BLaER1 (cell line): Measurements from ENCODE around the gene CATSPER4.

ENCODE experiments used
- H3K27ac ChIP-seq: shearing (Covaris generic); formaldehyde crosslinking; 2 replicates; pipeline ENCODE4 v1.8.1; 2022
- H3K27me3 ChIP-seq: shearing (Covaris generic); formaldehyde crosslinking; 2 replicates; pipeline ENCODE4 v1.8.1; 2022
- H3K36me3 ChIP-seq: shearing (Covaris generic); formaldehyde crosslinking; 2 replicates; pipeline ENCODE4 v1.8.1; 2022
- H3K4me1 ChIP-seq: shearing (Covaris generic); formaldehyde crosslinking; 2 replicates; pipeline ENCODE4 v1.8.1; 2022
- H3K4me2 ChIP-seq: shearing (Covaris generic); formaldehyde crosslinking; 2 replicates; pipeline ENCODE4 v1.8.1; 2022
- H3K4me3 ChIP-seq: shearing (Covaris generic); formaldehyde crosslinking; 2 replicates; pipeline ENCODE4 v1.8.1; 2022
- H3K9ac ChIP-seq: shearing (Covaris generic); formaldehyde crosslinking; 2 replicates; pipeline ENCODE4 v1.8.1; 2022
- H3K9me3 ChIP-seq: shearing (Covaris generic); formaldehyde crosslinking; 2 replicates; pipeline ENCODE4 v1.8.1; 2022
- H4K20me1 ChIP-seq: shearing (Covaris generic); formaldehyde crosslinking; 2 replicates; pipeline ENCODE4 v1.8.1; 2022
- Cebpa-rat ChIP-seq: shearing (Covaris generic); IDR thresholded peaks from 2 replicates; pipeline ENCODE4 v1.8.1; 2022

CATSPER4 gene

DNA sequence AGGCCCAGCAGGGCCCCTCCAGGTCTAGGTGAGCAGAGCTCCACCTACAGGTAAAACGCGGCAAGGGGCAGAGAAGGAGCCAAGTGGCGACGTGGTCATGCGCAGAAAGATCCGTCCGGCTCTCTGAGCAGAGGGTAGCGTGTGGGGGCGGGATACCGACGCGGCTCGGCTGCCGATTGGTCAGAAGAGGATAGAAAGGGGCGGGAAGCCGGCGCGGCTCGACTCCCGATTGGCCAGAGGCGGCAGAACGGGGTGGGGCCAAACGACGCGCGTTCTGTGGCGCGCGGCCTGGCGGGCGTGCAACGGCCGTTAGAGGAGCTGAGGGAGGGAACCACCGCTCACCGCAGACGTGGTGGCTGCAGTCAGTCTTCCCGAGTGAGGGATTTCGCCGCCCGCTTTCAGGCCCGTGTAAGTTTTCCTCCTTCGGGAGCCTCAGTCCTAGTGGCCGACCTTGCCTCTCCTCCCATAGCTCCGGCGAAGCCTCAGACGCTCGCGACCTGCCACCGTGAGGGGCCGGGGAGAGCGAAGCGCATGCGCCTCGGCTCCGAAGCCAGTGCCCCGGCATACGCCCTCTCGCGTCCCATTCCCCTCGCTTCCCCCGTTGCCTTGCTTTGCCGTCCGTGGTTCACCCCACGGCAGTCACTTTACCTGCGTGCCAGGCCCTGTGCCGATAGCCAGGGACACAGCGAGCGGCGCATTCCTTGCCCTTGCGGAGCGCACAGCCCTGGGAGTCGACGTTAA lies 43.7 kb downstream of the CATSPER4 start, which contains the start of gene CEP85:
TSS of gene CEP85 (plus strand) at position 298 of the 741 bp plus-strand sequence. CDS start 5,584 bp downstream, outside the sequence.
- Histone ChIP-seq H4K20me1 (peaks cover 48% of the 10 kb centered on the region), H3K27ac (peak within 1 kb of the TSS; percentile 85), H3K4me3 (peak within 1 kb of the TSS; percentile 84), H3K9ac (peak within 1 kb of the TSS; percentile 89), H3K4me2 (peak within 1 kb of the TSS; percentile 93), H3K27me3 (no peaks in the 10 kb centered on the region), H3K9me3 (no peaks in the 10 kb centered on the region), H3K36me3 (peaks cover 10% of the 10 kb centered on the region; the same call in 1 of the 2 replicates), H3K4me1 (peaks cover 34% of the 10 kb centered on the region)
- TF ChIP-seq Cebpa-rat = no peak

DNA sequence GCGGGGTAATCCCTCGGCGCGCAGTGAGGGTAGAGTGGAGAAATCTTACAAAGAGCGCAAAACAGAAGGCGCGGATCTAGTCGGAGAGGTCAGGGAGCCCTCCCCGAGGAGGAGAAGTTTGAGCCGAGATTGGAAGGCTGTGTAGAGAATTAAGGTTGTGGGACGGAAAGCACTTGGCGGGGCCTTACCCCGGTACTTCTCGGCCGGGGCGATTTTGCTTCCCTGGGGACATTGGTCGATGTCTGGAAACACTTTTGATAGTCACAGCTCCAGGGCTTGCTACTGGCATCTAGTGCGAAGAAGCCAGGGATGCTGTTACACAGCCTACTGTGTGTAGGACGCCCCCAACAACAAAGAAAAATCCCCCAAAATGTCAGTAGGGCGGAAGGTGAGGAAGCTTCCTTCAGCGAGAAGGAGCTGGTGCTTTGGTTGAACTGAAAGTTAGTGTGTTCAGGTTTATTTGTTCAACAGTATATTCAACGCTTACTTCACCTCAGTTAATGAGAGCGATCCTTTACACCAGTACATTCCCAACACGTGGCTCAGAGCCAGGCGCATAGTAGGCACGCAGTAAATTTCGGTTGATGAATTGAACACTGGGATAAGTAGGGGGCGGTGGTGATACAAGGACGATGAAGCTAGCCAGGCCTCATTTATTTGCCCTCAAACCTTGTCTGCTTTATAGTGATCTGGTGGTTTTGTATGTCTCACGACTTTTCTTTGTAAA lies 44.4 kb downstream of the CATSPER4 start:
- peaks cover 55% of the 10 kb centered on the region for H4K20me1 ChIP-seq
- TF ChIP-seq Cebpa-rat = no peak
- H3K9ac ChIP-seq = peak overlapping the region; percentile 89
- peak overlapping the region; percentile 85 for H3K27ac ChIP-seq
- H3K4me1 ChIP-seq = peaks cover 34% of the 10 kb centered on the region
- H3K9me3 ChIP-seq = no peaks in the 10 kb centered on the region
- peak overlapping the region; percentile 93 for H3K4me2 ChIP-seq
- peak overlapping the region; percentile 84 for H3K4me3 ChIP-seq
- no peaks in the 10 kb centered on the region for H3K27me3 ChIP-seq
- H3K36me3 ChIP-seq = peaks cover 17% of the 10 kb centered on the region

- H3K36me3 ChIP-seq = peaks cover 43% of the 10 kb centered on the region
- H3K27me3 ChIP-seq = no peaks in the 10 kb centered on the region
- H3K4me1 ChIP-seq = peaks cover 34% of the 10 kb centered on the region
- H3K4me3 ChIP-seq = no peak overlapping the region
- H4K20me1 ChIP-seq = peaks cover 80% of the 10 kb centered on the region
- no peak overlapping the region for H3K9ac ChIP-seq
- TF ChIP-seq Cebpa-rat = no peak
- H3K27ac ChIP-seq = no peak overlapping the region
- no peaks in the 10 kb centered on the region for H3K9me3 ChIP-seq
- peak overlapping the region; percentile 93 for H3K4me2 ChIP-seq
Measured at GRCh38 chr1:26237230-26237966, 47.0 kb downstream of the CATSPER4 start.

- no peak for TF ChIP-seq Cebpa-rat
- H3K9me3 ChIP-seq = no peaks in the 10 kb centered on the region
- H3K27me3 ChIP-seq = no peaks in the 10 kb centered on the region
- peaks cover 27% of the 10 kb centered on the region for H3K4me1 ChIP-seq
- H3K27ac ChIP-seq = no peak overlapping the region
- H3K36me3 ChIP-seq = peaks cover 68% of the 10 kb centered on the region
- no peak overlapping the region for H3K9ac ChIP-seq
- no peak overlapping the region for H3K4me2 ChIP-seq
- peaks cover 97% of the 10 kb centered on the region for H4K20me1 ChIP-seq
- H3K4me3 ChIP-seq = no peak overlapping the region
Measured at GRCh38 chr1:26239936-26240335, 49.5 kb downstream of the CATSPER4 start.
